HCT116 (cell line): ENCODE measurements around the gene MEOX1. TPM values are rescaled to one million over a fixed set of nuclear protein-coding genes. Genes with fewer than 3 reads are reported as not detected.

Experiments
- ATAC-seq: fragments of 200-7000 bp; cut with Tn5 transposase; 2 replicates; pipeline ENCODE4 v1.9.1; 2020; ENCODE audit warnings: mild to moderate bottlenecking, moderate library complexity
- BruUV-seq: library from RNA; stranded (reverse); fragments of 400-500 nt; replicated peaks from 2 replicates; lab custom pipeline; 2021; lab: Mats Ljungman, UMichigan
- CTCF ChIA-PET: fragments of 300-600 bp; sonication (Branson Sonifier 250); formaldehyde crosslinking; loops from one replicate; lab custom pipeline; 2021; ENCODE audit warnings: antibody characterized with exemption; lab: Charles Lee
- POLR2A ChIA-PET: fragments of 300-600, 350-600 bp; sonication (Branson Sonifier 250); formaldehyde crosslinking; loops from one replicate; lab custom pipeline; 2021; ENCODE audit warnings: antibody characterized with exemption; lab: Charles Lee
- RAD21 ChIA-PET, 2 experiments: fragments of 300-600 bp; sonication (Branson Sonifier 250); formaldehyde crosslinking; loops; one replicate each; lab custom pipeline; 2023; ENCODE audit warnings: low total read pairs in 2 of 2; ENCODE audit not compliant: uncharacterized antibody in 2 of 2, unreplicated experiment in 2 of 2, low non-redundant PET in 1 of 2; lab: Charles Lee
- DNase-seq: peaks from one replicate; pipeline ENCODE4 v3.0.0-alpha.2; 2010; ENCODE audit warnings: low read depth, low spot score
- H2AFZ ChIP-seq: fragments of 200-600 bp; shearing (Covaris generic), sonication (generic); 2 replicates; pipeline ENCODE4 v1.6.1; 2017; ENCODE audit warnings: low read depth, mixed run types, mixed read lengths, antibody characterized with exemption, low read length; ENCODE audit not compliant: poor library complexity, severe bottlenecking
- H3K27ac ChIP-seq: 2 replicates; pipeline ENCODE4 v1.5.1; 2012; ENCODE audit warnings: low read depth, low read length
- H3K27me3 ChIP-seq: fragments of 200-600 bp; sonication (generic); 2 replicates; pipeline ENCODE4 v1.6.1; 2016; ENCODE audit warnings: mixed run types, low read length, mixed read lengths; ENCODE audit not compliant: insufficient read depth
- H3K36me3 ChIP-seq, 2 experiments: fragments of 200-500 bp in 1 of 2; fragments of 200-600 bp in 1 of 2; sonication (Bioruptor generic) in 1 of 2; sonication (generic) in 1 of 2; 2 replicates each; pipeline versions ENCODE4 v1.5.1 to v1.6.1; 2014 to 2016; ENCODE audit warnings: low read length in 2 of 2, inconsistent platforms in 1 of 2, mixed read lengths in 1 of 2, mixed run types in 1 of 2; ENCODE audit not compliant: insufficient read depth in 2 of 2, control insufficient read depth in 1 of 2
- H3K4me1 ChIP-seq, 2 experiments: fragments of 200-600 bp in 1 of 2; sonication (generic) in 1 of 2; 2 replicates each; pipeline versions ENCODE4 v1.5.1 to v1.6.1; 2012 to 2017; ENCODE audit warnings: low read length in 2 of 2, inconsistent platforms in 1 of 2, mild to moderate bottlenecking in 1 of 2, mixed read lengths in 1 of 2, mixed run types in 1 of 2, moderate library complexity in 1 of 2; ENCODE audit not compliant: insufficient read depth in 2 of 2, control insufficient read depth in 1 of 2
- H3K4me2 ChIP-seq: fragments of 200-600 bp; sonication (generic); 2 replicates; pipeline ENCODE4 v1.6.1; 2017; ENCODE audit warnings: mixed run types, low read length, mixed read lengths
- H3K4me3 ChIP-seq, 2 experiments: fragments of 200-600 bp in 1 of 2; sonication (generic) in 1 of 2; replicated peaks in 1 of 2; 2 replicates each; pipeline ENCODE4 v1.5.1; 2011 to 2016; ENCODE audit warnings: low read length in 2 of 2, control low read depth in 1 of 2, low read depth in 1 of 2, mild to moderate bottlenecking in 1 of 2, mixed read lengths in 1 of 2, mixed run types in 1 of 2
- H3K79me2 ChIP-seq: fragments of 200-600 bp; sonication (generic); 2 replicates; pipeline ENCODE4 v1.6.1; 2017; ENCODE audit warnings: mild to moderate bottlenecking, mixed run types, low read length, moderate library complexity, mixed read lengths; ENCODE audit not compliant: insufficient read depth
- H3K9ac ChIP-seq: fragments of 200-600 bp; sonication (generic); 2 replicates; pipeline ENCODE4 v1.6.1; 2016; ENCODE audit warnings: low read length, mixed read lengths
- H3K9me2 ChIP-seq: fragments of 200-600 bp; sonication (generic), shearing (Covaris generic); 2 replicates; pipeline ENCODE4 v1.6.1; 2017; ENCODE audit warnings: mixed run types, mild to moderate bottlenecking, moderate library complexity; ENCODE audit not compliant: insufficient read depth
- H3K9me3 ChIP-seq, 2 experiments: fragments of 200-500 bp in 1 of 2; fragments of 200-600 bp in 1 of 2; sonication (Bioruptor generic) in 1 of 2; sonication (generic) in 1 of 2; 2 replicates each; pipeline ENCODE4 v1.6.1; 2014 to 2017; ENCODE audit warnings: low read length in 2 of 2, mixed read lengths in 2 of 2, inconsistent platforms in 1 of 2, low read depth in 1 of 2, mild to moderate bottlenecking in 1 of 2, mixed run types in 1 of 2, moderate library complexity in 1 of 2; ENCODE audit not compliant: control insufficient read depth in 1 of 2, insufficient read depth in 1 of 2
- H4K20me1 ChIP-seq: fragments of 200-600 bp; sonication (generic), shearing (Covaris generic); 2 replicates; pipeline ENCODE4 v1.6.1; 2017; ENCODE audit warnings: mixed run types, mild to moderate bottlenecking, moderate library complexity; ENCODE audit not compliant: insufficient read depth
- CBX3 ChIP-seq: IDR thresholded peaks from 2 replicates; pipeline ENCODE4 v1.6.1; 2012; ENCODE audit warnings: low read depth
- CEBPB ChIP-seq: IDR thresholded peaks from 2 replicates; pipeline ENCODE4 v1.6.1; 2012; ENCODE audit warnings: low read depth
- EGR1 ChIP-seq: IDR thresholded peaks from 2 replicates; pipeline ENCODE4 v1.6.1; 2012; ENCODE audit warnings: low read depth
- ELF1 ChIP-seq: IDR thresholded peaks from 2 replicates; pipeline ENCODE4 v1.6.1; 2012; ENCODE audit warnings: low read depth, borderline replicate concordance
- EZH2 ChIP-seq: fragments of 200-600 bp; sonication (generic); IDR thresholded peaks from 2 replicates; pipeline ENCODE4 v1.6.1; 2017; ENCODE audit warnings: antibody characterized with exemption, mixed run types
- RAD21 ChIP-seq: IDR thresholded peaks from 2 replicates; pipeline ENCODE4 v1.6.1; 2012; ENCODE audit warnings: low read depth, mild to moderate bottlenecking
- SIN3A ChIP-seq: IDR thresholded peaks from 2 replicates; pipeline ENCODE4 v1.6.1; 2012; ENCODE audit warnings: low read depth
- SP1 ChIP-seq: IDR thresholded peaks from 2 replicates; pipeline ENCODE4 v1.6.1; 2012; ENCODE audit warnings: low read depth
- SRF ChIP-seq: IDR thresholded peaks from 2 replicates; pipeline ENCODE4 v1.6.1; 2012; ENCODE audit warnings: low read depth
- TCF7L2 ChIP-seq: IDR thresholded peaks from 2 replicates; pipeline ENCODE4 v1.7.0; 2011; ENCODE audit warnings: borderline replicate concordance, inconsistent platforms; ENCODE audit not compliant: insufficient read depth, insufficient read length; ENCODE audit errors: extremely low read depth
- YY1 ChIP-seq: IDR thresholded peaks from 2 replicates; pipeline ENCODE4 v1.6.1; 2011; ENCODE audit warnings: low read length, low read depth, moderate library complexity, mild to moderate bottlenecking; ENCODE audit not compliant: insufficient replicate concordance; ENCODE audit errors: extremely low read depth
- ZFX ChIP-seq: fragments of 450-650 bp; IDR thresholded peaks from 2 replicates; pipeline ENCODE4 v1.6.1; 2017
- ZNF274 ChIP-seq: fragments of 200-500 bp; sonication (Bioruptor generic); IDR thresholded peaks from 2 replicates; pipeline ENCODE4 v1.6.1; 2014; ENCODE audit warnings: mild to moderate bottlenecking, low read depth, low read length, inconsistent platforms
- intact Hi-C: fragments of 100-400 bp; cut with micrococcal nuclease; formaldehyde crosslinking; loops from 2 replicates; pipeline ENCODE4 v1.10.0; 2022
- total RNA-seq: library from RNA; stranded (reverse); gene quantifications from one replicate; pipeline ENCODE4 v1.2.1, GENCODE V29; 2021; ENCODE audit not compliant: unreplicated experiment
- TF ChIP-seq, protein P1 (sequence below): IDR thresholded peaks from 2 replicates; pipeline ENCODE4 v1.6.1; 2012; ENCODE audit warnings: low read depth
- TF ChIP-seq, protein P2 (sequence below): IDR thresholded peaks from 2 replicates; pipeline ENCODE4 v1.6.1; 2012
- TF ChIP-seq, protein P3 (sequence below), 3 experiments: fragments of 200-600 bp in 1 of 3; sonication (generic) in 1 of 3; IDR thresholded peaks in 2 of 3; conservative IDR thresholded peaks in 1 of 3; 2 replicates each; pipeline ENCODE4 v1.5.1; 2012 to 2017; ENCODE audit warnings: low read depth in 2 of 3, low read length in 2 of 3, antibody characterized with exemption in 1 of 3, borderline replicate concordance in 1 of 3, control low read depth in 1 of 3, mild to moderate bottlenecking in 1 of 3, mixed read lengths in 1 of 3, mixed run types in 1 of 3, moderate library complexity in 1 of 3; ENCODE audit not compliant: insufficient read depth in 1 of 3
- TF ChIP-seq, protein P4 (sequence below): IDR thresholded peaks from 2 replicates; pipeline ENCODE4 v1.6.1; 2011; ENCODE audit warnings: mild to moderate bottlenecking, low read length, moderate library complexity; ENCODE audit not compliant: insufficient replicate concordance; ENCODE audit errors: extremely low read depth

The MEOX1 gene
- total RNA-seq, 1 experiment from 2014 or later = not detected

DNA sequence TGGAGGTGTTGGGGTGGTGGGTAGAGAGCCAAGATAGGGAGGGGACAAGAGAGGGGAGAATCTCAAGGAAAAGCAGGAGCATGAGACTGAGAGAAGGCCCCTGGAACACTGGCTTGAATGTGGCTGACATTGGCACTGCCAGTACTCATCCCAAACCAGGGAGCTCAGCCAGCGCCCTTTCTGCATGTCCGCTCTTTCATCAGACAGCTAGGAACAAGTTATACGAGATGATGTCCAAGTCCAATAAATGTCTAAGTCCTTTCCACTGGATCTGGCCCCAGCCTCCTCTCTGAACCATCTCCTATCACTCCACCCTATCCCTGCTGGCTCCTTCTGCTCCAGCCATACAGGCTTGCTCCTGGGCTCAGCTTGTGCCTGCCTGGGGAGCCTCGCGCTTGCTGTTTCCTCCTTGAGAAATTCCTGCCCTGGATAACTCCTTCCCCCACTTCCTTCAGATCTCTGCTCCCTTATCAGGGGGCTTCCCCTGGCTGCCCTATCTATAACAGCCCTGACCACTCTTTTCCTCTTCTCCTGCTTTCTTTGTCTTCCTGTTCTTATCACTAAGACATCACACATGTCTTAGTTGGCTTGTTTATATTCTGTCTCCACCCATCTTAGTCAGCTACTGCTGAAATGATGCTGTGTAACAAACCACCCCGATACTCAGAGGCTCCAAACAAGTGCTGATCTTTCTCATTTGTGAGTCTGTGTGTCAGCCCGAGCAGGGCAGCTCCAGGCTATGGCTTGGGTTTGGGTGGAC lies 37.1 kb upstream of the MEOX1 start:
- ChIA-PET RAD21 (no interaction called here), POLR2A (no interaction called here), CTCF (interaction anchor here (8.8 kb wide), 1 partner anchor 62 kb away, joined by 158 read pairs; the partner anchor contains the start of gene SOST)
- no peak overlapping the region for H2AFZ ChIP-seq
- no peak overlapping the region for H3K9ac ChIP-seq
- H3K4me1 ChIP-seq = peaks cover 14 to 28% of the 10 kb centered on the region in 2 experiments
- no peaks in the 10 kb centered on the region for H3K36me3 ChIP-seq
- no peaks in the 10 kb centered on the region for H3K9me2 ChIP-seq
- no peaks in the 10 kb centered on the region for H3K9me3 ChIP-seq
- ATAC-seq (no peak), DNase-seq (no peak)
- TF ChIP-seq ELF1 (no peak), SIN3A (no peak), CEBPB (no peak), SP1 (no peak), EGR1 (no peak), SRF (no peak), EZH2 (no peak), ZNF274 (no peak), YY1 (no peak), RAD21 (no peak), TCF7L2 (no peak), CBX3 (no peak), ZFX (no peak)
- TF ChIP-seq, protein P1, sequence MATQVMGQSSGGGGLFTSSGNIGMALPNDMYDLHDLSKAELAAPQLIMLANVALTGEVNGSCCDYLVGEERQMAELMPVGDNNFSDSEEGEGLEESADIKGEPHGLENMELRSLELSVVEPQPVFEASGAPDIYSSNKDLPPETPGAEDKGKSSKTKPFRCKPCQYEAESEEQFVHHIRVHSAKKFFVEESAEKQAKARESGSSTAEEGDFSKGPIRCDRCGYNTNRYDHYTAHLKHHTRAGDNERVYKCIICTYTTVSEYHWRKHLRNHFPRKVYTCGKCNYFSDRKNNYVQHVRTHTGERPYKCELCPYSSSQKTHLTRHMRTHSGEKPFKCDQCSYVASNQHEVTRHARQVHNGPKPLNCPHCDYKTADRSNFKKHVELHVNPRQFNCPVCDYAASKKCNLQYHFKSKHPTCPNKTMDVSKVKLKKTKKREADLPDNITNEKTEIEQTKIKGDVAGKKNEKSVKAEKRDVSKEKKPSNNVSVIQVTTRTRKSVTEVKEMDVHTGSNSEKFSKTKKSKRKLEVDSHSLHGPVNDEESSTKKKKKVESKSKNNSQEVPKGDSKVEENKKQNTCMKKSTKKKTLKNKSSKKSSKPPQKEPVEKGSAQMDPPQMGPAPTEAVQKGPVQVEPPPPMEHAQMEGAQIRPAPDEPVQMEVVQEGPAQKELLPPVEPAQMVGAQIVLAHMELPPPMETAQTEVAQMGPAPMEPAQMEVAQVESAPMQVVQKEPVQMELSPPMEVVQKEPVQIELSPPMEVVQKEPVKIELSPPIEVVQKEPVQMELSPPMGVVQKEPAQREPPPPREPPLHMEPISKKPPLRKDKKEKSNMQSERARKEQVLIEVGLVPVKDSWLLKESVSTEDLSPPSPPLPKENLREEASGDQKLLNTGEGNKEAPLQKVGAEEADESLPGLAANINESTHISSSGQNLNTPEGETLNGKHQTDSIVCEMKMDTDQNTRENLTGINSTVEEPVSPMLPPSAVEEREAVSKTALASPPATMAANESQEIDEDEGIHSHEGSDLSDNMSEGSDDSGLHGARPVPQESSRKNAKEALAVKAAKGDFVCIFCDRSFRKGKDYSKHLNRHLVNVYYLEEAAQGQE = no peak
- TF ChIP-seq, protein P2, sequence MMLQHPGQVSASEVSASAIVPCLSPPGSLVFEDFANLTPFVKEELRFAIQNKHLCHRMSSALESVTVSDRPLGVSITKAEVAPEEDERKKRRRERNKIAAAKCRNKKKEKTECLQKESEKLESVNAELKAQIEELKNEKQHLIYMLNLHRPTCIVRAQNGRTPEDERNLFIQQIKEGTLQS = no peak
- TF ChIP-seq, protein P3, sequence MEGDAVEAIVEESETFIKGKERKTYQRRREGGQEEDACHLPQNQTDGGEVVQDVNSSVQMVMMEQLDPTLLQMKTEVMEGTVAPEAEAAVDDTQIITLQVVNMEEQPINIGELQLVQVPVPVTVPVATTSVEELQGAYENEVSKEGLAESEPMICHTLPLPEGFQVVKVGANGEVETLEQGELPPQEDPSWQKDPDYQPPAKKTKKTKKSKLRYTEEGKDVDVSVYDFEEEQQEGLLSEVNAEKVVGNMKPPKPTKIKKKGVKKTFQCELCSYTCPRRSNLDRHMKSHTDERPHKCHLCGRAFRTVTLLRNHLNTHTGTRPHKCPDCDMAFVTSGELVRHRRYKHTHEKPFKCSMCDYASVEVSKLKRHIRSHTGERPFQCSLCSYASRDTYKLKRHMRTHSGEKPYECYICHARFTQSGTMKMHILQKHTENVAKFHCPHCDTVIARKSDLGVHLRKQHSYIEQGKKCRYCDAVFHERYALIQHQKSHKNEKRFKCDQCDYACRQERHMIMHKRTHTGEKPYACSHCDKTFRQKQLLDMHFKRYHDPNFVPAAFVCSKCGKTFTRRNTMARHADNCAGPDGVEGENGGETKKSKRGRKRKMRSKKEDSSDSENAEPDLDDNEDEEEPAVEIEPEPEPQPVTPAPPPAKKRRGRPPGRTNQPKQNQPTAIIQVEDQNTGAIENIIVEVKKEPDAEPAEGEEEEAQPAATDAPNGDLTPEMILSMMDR (IDR thresholded peaks at IDR 0.05 in 2 of 3, conservative IDR thresholded peaks at IDR 0.05 in 1 of 3; ENCODE audit: borderline replicate concordance in 1 of 3, insufficient read depth in 1 of 3, low read depth in 2 of 3, low read length in 2 of 3) = no peak
- TF ChIP-seq, protein P4, sequence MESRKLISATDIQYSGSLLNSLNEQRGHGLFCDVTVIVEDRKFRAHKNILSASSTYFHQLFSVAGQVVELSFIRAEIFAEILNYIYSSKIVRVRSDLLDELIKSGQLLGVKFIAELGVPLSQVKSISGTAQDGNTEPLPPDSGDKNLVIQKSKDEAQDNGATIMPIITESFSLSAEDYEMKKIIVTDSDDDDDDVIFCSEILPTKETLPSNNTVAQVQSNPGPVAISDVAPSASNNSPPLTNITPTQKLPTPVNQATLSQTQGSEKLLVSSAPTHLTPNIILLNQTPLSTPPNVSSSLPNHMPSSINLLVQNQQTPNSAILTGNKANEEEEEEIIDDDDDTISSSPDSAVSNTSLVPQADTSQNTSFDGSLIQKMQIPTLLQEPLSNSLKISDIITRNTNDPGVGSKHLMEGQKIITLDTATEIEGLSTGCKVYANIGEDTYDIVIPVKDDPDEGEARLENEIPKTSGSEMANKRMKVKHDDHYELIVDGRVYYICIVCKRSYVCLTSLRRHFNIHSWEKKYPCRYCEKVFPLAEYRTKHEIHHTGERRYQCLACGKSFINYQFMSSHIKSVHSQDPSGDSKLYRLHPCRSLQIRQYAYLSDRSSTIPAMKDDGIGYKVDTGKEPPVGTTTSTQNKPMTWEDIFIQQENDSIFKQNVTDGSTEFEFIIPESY = no peak
- no TSS peak for BruUV-seq
- no peaks in the 10 kb centered on the region for H3K79me2 ChIP-seq
- intact Hi-C loops = loop anchor here (10.0 kb wide), 1 partner anchor 146 kb away; the partner anchor contains the start of gene CD300LG
- no peaks in the 10 kb centered on the region for H4K20me1 ChIP-seq
- H3K27me3 ChIP-seq = no peaks in the 10 kb centered on the region
- no peak overlapping the region for H3K4me2 ChIP-seq
- no peak overlapping the region for H3K27ac ChIP-seq
- H3K4me3 ChIP-seq = no peak overlapping the region
